NCI-H2107 treated with DMSO at 0.1 percent for 48 hours (cell line): ENCODE measurements around the gene GPD2.
"Not testable (repeated sequence)": the region's sequence is repeated elsewhere in the genome, so short reads cannot be mapped to it uniquely, and the experiment has no call there.

Source experiments
- DNase-seq: peaks from one replicate; lab custom pipeline; 2025; ENCODE audit not compliant: unreplicated experiment; lab: John Stamatoyannopoulos, UW

The GPD2 gene

GRCh38 chr2:156580501-156580900 is 144.3 kb downstream of the GPD2 start:
- no peak for DNase-seq

GRCh38 chr2:156581280-156581679 is 145.1 kb downstream of the GPD2 start:
- DNase-seq: no peak

- no peak for DNase-seq
Observed at GRCh38 chr2:156585457-156585856, 149.3 kb downstream of the GPD2 start.

GRCh38 chr2:156586621-156587020 is 150.4 kb downstream of the GPD2 start:
- no peak for DNase-seq

GRCh38 chr2:156589381-156590079 is 153.4 kb downstream of the GPD2 start:
- DNase-seq: peak; percentile 9

- no peak for DNase-seq
Observed at GRCh38 chr2:156590085-156590739, 154.0 kb downstream of the GPD2 start.

GRCh38 chr2:156592809-156593593 is 156.8 kb downstream of the GPD2 start:
- no peak for DNase-seq

GRCh38 chr2:156593594-156593921 is 157.4 kb downstream of the GPD2 start:
- no peak for DNase-seq

GRCh38 chr2:156598563-156598962 is 162.4 kb downstream of the GPD2 start:
- no peak for DNase-seq

- no peak for DNase-seq
Observed at GRCh38 chr2:156600196-156600595, 164.0 kb downstream of the GPD2 start.

- no peak for DNase-seq
Observed at GRCh38 chr2:156601855-156602551, 165.8 kb downstream of the GPD2 start.

- DNase-seq: no peak
Observed at GRCh38 chr2:156602552-156602933, 166.4 kb downstream of the GPD2 start.

GRCh38 chr2:156615836-156616322 is 179.7 kb downstream of the GPD2 start:
- DNase-seq: no peak

- not testable (repeated sequence) for DNase-seq
Observed at GRCh38 chr2:156618071-156618470, 181.9 kb downstream of the GPD2 start.

GRCh38 chr2:156619021-156619539 is 182.9 kb downstream of the GPD2 start:
- no peak for DNase-seq

- no peak for DNase-seq
Observed at GRCh38 chr2:156622491-156622890, 186.3 kb downstream of the GPD2 start.

GRCh38 chr2:156625360-156626170 is 189.4 kb downstream of the GPD2 start:
- no peak for DNase-seq

- DNase-seq: no peak
Observed at GRCh38 chr2:156626931-156627330, 190.8 kb downstream of the GPD2 start.

GRCh38 chr2:156630579-156631337 is 194.6 kb downstream of the GPD2 start:
- no peak for DNase-seq

- DNase-seq: no peak
Observed at GRCh38 chr2:156635646-156636045, 199.5 kb downstream of the GPD2 start.
